ENCODE results near the gene IL31RA.

IL31RA gene

GRCh38 chr5:55925181-55925580 lies 74.0 kb downstream of the IL31RA start:
- Histone ChIP-seq H3K9me3 (ENCODE audit: control insufficient read depth, insufficient read depth, low read length) (no peaks in the 10 kb centered on the region), H3K4me3 (ENCODE audit: low read depth, low read length) (no peak overlapping the region), H3K9ac (ENCODE audit: low read depth, low read length) (no peak overlapping the region), H3K27ac (ENCODE audit: low read depth, low read length) (no peak overlapping the region), H3K4me1 (ENCODE audit: control insufficient read depth, insufficient read depth, low read length) (no peaks in the 10 kb centered on the region), H3K27me3 (ENCODE audit: control insufficient read depth, insufficient read depth, low read length) (no peaks in the 10 kb centered on the region), H3K36me3 (ENCODE audit: control insufficient read depth, insufficient read depth, low read length) (no peaks in the 10 kb centered on the region)

- Histone ChIP-seq H3K9ac (ENCODE audit: low read depth, low read length) (no peak overlapping the region), H3K36me3 (ENCODE audit: control insufficient read depth, insufficient read depth, low read length) (no peaks in the 10 kb centered on the region), H3K4me1 (ENCODE audit: control insufficient read depth, insufficient read depth, low read length) (no peaks in the 10 kb centered on the region), H3K27ac (ENCODE audit: low read depth, low read length) (no peak overlapping the region), H3K27me3 (ENCODE audit: control insufficient read depth, insufficient read depth, low read length) (no peaks in the 10 kb centered on the region), H3K4me3 (ENCODE audit: low read depth, low read length) (no peak overlapping the region), H3K9me3 (ENCODE audit: control insufficient read depth, insufficient read depth, low read length) (no peaks in the 10 kb centered on the region)
Measured at GRCh38 chr5:55925712-55926111, 74.6 kb downstream of the IL31RA start.

- Histone ChIP-seq H3K9ac (ENCODE audit: low read depth, low read length) (no peak overlapping the region), H3K27ac (ENCODE audit: low read depth, low read length) (no peak overlapping the region), H3K9me3 (ENCODE audit: control insufficient read depth, insufficient read depth, low read length) (no peaks in the 10 kb centered on the region), H3K4me3 (ENCODE audit: low read depth, low read length) (no peak overlapping the region), H3K27me3 (ENCODE audit: control insufficient read depth, insufficient read depth, low read length) (no peaks in the 10 kb centered on the region), H3K4me1 (ENCODE audit: control insufficient read depth, insufficient read depth, low read length) (no peaks in the 10 kb centered on the region), H3K36me3 (ENCODE audit: control insufficient read depth, insufficient read depth, low read length) (no peaks in the 10 kb centered on the region)
Measured at GRCh38 chr5:55926476-55926875, 75.3 kb downstream of the IL31RA start.

- Histone ChIP-seq H3K4me3 (ENCODE audit: low read depth, low read length) (no peak overlapping the region), H3K9me3 (ENCODE audit: control insufficient read depth, insufficient read depth, low read length) (no peaks in the 10 kb centered on the region), H3K4me1 (ENCODE audit: control insufficient read depth, insufficient read depth, low read length) (no peaks in the 10 kb centered on the region), H3K27me3 (ENCODE audit: control insufficient read depth, insufficient read depth, low read length) (no peaks in the 10 kb centered on the region), H3K27ac (ENCODE audit: low read depth, low read length) (no peak overlapping the region), H3K9ac (ENCODE audit: low read depth, low read length) (no peak overlapping the region), H3K36me3 (ENCODE audit: control insufficient read depth, insufficient read depth, low read length) (no peaks in the 10 kb centered on the region)
Measured at GRCh38 chr5:55927861-55928655, 76.9 kb downstream of the IL31RA start.

- no peaks in the 10 kb centered on the region for H3K4me1 ChIP-seq (ENCODE audit: control insufficient read depth, insufficient read depth, low read length)
- H3K9me3 ChIP-seq (ENCODE audit: control insufficient read depth, insufficient read depth, low read length) = no peaks in the 10 kb centered on the region
- H3K27me3 ChIP-seq (ENCODE audit: control insufficient read depth, insufficient read depth, low read length) = no peaks in the 10 kb centered on the region
- H3K9ac ChIP-seq (ENCODE audit: low read depth, low read length) = no peak overlapping the region
- no peaks in the 10 kb centered on the region for H3K36me3 ChIP-seq (ENCODE audit: control insufficient read depth, insufficient read depth, low read length)
- no peak overlapping the region for H3K27ac ChIP-seq (ENCODE audit: low read depth, low read length)
- H3K4me3 ChIP-seq (ENCODE audit: low read depth, low read length) = no peak overlapping the region
Measured at GRCh38 chr5:55929020-55929799, 78.1 kb downstream of the IL31RA start.

GRCh38 chr5:55932700-55933099 lies 81.5 kb downstream of the IL31RA start:
- H3K4me1 ChIP-seq (ENCODE audit: control insufficient read depth, insufficient read depth, low read length) = no peaks in the 10 kb centered on the region

GRCh38 chr5:55933377-55934114 lies 82.4 kb downstream of the IL31RA start:
- Histone ChIP-seq H3K4me3 (ENCODE audit: low read depth, low read length) (no peak overlapping the region), H3K27me3 (ENCODE audit: control insufficient read depth, insufficient read depth, low read length) (no peaks in the 10 kb centered on the region), H3K9me3 (ENCODE audit: control insufficient read depth, insufficient read depth, low read length) (no peaks in the 10 kb centered on the region), H3K4me1 (ENCODE audit: control insufficient read depth, insufficient read depth, low read length) (no peaks in the 10 kb centered on the region), H3K36me3 (ENCODE audit: control insufficient read depth, insufficient read depth, low read length) (no peaks in the 10 kb centered on the region), H3K27ac (ENCODE audit: low read depth, low read length) (no peak overlapping the region), H3K9ac (ENCODE audit: low read depth, low read length) (no peak overlapping the region)

More at GRCh38 chr5:55932700-55933099, 81.5 kb downstream of the IL31RA start:
- no peaks in the 10 kb centered on the region for H3K27me3 ChIP-seq (ENCODE audit: control insufficient read depth, insufficient read depth, low read length)
- H3K36me3 ChIP-seq (ENCODE audit: control insufficient read depth, insufficient read depth, low read length) = no peaks in the 10 kb centered on the region
- no peak overlapping the region for H3K9ac ChIP-seq (ENCODE audit: low read depth, low read length)
- no peak overlapping the region for H3K4me3 ChIP-seq (ENCODE audit: low read depth, low read length)
- H3K9me3 ChIP-seq (ENCODE audit: control insufficient read depth, insufficient read depth, low read length) = no peaks in the 10 kb centered on the region
- no peak overlapping the region for H3K27ac ChIP-seq (ENCODE audit: low read depth, low read length)

- H3K36me3 ChIP-seq (ENCODE audit: control insufficient read depth, insufficient read depth, low read length) = no peaks in the 10 kb centered on the region
- no peak overlapping the region for H3K9ac ChIP-seq (ENCODE audit: low read depth, low read length)
- H3K4me3 ChIP-seq (ENCODE audit: low read depth, low read length) = no peak overlapping the region
Measured at GRCh38 chr5:55934115-55934613, 83.0 kb downstream of the IL31RA start.

GRCh38 chr5:55934720-55935119 lies 83.6 kb downstream of the IL31RA start:
- Histone ChIP-seq H3K27me3 (ENCODE audit: control insufficient read depth, insufficient read depth, low read length) (no peaks in the 10 kb centered on the region), H3K4me1 (ENCODE audit: control insufficient read depth, insufficient read depth, low read length) (no peaks in the 10 kb centered on the region), H3K9ac (ENCODE audit: low read depth, low read length) (no peak overlapping the region), H3K4me3 (ENCODE audit: low read depth, low read length) (no peak overlapping the region), H3K9me3 (ENCODE audit: control insufficient read depth, insufficient read depth, low read length) (no peaks in the 10 kb centered on the region), H3K27ac (ENCODE audit: low read depth, low read length) (no peak overlapping the region), H3K36me3 (ENCODE audit: control insufficient read depth, insufficient read depth, low read length) (peaks cover 3% of the 10 kb centered on the region; the same call in 1 of the 2 replicates)

More at GRCh38 chr5:55934115-55934613, 83.0 kb downstream of the IL31RA start:
- H3K27ac ChIP-seq (ENCODE audit: low read depth, low read length) = no peak overlapping the region
- no peaks in the 10 kb centered on the region for H3K9me3 ChIP-seq (ENCODE audit: control insufficient read depth, insufficient read depth, low read length)
- no peaks in the 10 kb centered on the region for H3K27me3 ChIP-seq (ENCODE audit: control insufficient read depth, insufficient read depth, low read length)
- H3K4me1 ChIP-seq (ENCODE audit: control insufficient read depth, insufficient read depth, low read length) = no peaks in the 10 kb centered on the region

GRCh38 chr5:55935371-55935770 lies 84.2 kb downstream of the IL31RA start:
- no peaks in the 10 kb centered on the region for H3K9me3 ChIP-seq (ENCODE audit: control insufficient read depth, insufficient read depth, low read length)
- no peaks in the 10 kb centered on the region for H3K4me1 ChIP-seq (ENCODE audit: control insufficient read depth, insufficient read depth, low read length)
- peaks cover 7% of the 10 kb centered on the region; the same call in 1 of the 2 replicates for H3K36me3 ChIP-seq (ENCODE audit: control insufficient read depth, insufficient read depth, low read length)
- H3K27me3 ChIP-seq (ENCODE audit: control insufficient read depth, insufficient read depth, low read length) = no peaks in the 10 kb centered on the region
- no peak overlapping the region for H3K27ac ChIP-seq (ENCODE audit: low read depth, low read length)
- no peak overlapping the region for H3K4me3 ChIP-seq (ENCODE audit: low read depth, low read length)
- no peak overlapping the region for H3K9ac ChIP-seq (ENCODE audit: low read depth, low read length)

Data from HUES48 (cell line).